AG09319 (cell line): ENCODE measurements around the gene GFOD2.
"Not testable (repeated sequence)": the region's sequence is repeated elsewhere in the genome, so short reads cannot be mapped to it uniquely, and the experiment has no call there.

Experiments used
- DNase-seq: peaks from one replicate; pipeline ENCODE4 v3.0.0-alpha.2; 2010; ENCODE audit warnings: low read depth; ENCODE audit errors: extremely low read depth
- TF ChIP-seq, protein P1 (sequence below): IDR thresholded peaks from 2 replicates; pipeline ENCODE4 v1.5.1; 2011; ENCODE audit warnings: low read depth, mild to moderate bottlenecking, inconsistent platforms, low read length, moderate library complexity

GFOD2 gene

DNA sequence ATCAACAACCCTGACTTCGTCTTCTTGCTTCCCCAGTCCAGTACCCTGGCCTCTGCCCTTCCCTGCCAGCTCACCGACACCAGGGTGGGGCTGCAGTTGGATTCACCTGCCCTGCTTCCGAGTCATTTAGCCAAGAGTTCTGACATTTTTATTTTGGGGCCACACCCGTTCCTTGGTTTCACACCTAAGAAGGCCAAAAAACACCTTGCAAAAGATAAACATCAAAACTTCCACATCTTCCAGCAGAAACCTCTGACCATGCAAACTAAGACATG lies 41.8 kb upstream of the GFOD2 start:
- DNase-seq = no peak

DNA sequence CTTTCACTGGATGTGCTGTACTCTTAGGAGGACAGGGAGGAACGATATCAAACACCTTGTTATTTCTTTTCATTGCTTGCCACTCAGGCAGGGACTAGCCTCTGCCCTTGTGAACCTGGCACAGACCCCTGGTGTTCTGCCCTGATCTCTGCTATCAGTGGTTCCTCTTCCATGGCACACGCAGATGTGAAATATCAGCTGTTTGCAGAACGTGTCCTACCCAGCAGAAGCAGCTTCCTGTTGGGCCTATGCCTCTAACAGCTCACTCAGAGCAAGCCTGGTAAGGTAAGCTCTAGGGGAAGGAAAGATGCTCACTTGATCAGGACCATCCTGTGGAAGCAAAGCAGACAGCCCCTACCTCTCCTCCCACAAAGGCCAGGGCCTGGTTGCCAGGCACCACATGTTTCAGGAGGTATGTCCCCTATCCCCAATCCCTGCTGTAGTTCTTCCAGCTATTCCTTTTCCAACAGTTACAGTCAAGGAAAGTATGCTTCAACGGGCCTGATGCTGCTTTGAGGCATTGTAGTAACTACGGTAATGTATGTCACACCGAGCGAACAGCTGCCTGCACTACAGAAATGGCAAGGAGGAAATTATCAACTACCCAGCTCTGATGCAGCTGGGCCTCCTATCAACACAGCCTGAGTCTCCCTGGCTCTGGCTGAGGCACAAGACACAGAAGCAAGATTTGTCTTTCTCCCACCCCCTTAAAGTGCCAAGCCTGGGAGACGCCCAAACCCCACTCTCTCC lies 41.3 kb upstream of the GFOD2 start:
- no peak for DNase-seq
- TF ChIP-seq, protein P1, sequence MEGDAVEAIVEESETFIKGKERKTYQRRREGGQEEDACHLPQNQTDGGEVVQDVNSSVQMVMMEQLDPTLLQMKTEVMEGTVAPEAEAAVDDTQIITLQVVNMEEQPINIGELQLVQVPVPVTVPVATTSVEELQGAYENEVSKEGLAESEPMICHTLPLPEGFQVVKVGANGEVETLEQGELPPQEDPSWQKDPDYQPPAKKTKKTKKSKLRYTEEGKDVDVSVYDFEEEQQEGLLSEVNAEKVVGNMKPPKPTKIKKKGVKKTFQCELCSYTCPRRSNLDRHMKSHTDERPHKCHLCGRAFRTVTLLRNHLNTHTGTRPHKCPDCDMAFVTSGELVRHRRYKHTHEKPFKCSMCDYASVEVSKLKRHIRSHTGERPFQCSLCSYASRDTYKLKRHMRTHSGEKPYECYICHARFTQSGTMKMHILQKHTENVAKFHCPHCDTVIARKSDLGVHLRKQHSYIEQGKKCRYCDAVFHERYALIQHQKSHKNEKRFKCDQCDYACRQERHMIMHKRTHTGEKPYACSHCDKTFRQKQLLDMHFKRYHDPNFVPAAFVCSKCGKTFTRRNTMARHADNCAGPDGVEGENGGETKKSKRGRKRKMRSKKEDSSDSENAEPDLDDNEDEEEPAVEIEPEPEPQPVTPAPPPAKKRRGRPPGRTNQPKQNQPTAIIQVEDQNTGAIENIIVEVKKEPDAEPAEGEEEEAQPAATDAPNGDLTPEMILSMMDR = no peak

More for the DNA sequence above, 41.8 kb upstream of the GFOD2 start:
- TF ChIP-seq, protein P1 = no peak

DNA sequence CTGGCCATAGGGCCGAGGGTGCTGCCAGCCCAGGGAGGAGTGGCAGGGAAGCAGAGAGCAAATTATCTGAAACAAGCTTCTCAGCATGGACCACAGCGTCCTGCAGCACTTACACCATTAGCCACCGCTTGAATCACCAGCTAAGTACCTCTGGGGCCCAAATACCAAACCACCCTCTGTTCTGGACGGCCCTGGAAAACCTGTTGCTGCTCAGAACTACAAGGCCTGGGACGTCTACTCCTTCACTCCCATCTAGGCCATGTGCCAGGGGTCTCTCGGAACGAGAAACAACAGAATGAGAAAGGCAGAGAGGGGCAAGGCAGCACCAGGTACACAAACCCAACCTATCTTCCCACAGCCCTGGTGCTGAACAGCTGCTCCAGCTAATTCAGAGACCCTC lies 39.9 kb upstream of the GFOD2 start:
- DNase-seq = no peak
- TF ChIP-seq, protein P1 = no peak

DNA sequence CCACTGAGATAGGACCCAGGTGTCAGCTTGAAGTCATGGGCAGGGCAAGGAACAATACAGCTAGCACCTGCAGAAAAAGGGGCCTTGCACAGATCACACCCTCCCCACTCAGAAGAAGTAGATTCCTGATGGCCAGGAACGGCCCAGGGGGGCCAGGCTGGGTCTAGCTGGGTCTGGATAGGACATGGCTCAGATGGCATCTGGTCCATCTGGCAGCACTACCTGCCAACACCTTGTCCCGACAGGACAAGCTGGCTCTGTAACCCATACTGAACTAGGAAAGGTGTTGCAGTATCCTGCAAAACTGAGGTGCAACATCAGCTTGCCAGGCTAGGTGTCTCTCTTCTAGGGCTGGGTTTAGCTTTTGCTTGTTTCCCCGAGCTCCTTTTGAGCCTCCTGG lies 38.9 kb upstream of the GFOD2 start:
- TF ChIP-seq, protein P1 = no peak
- no peak for DNase-seq

DNA sequence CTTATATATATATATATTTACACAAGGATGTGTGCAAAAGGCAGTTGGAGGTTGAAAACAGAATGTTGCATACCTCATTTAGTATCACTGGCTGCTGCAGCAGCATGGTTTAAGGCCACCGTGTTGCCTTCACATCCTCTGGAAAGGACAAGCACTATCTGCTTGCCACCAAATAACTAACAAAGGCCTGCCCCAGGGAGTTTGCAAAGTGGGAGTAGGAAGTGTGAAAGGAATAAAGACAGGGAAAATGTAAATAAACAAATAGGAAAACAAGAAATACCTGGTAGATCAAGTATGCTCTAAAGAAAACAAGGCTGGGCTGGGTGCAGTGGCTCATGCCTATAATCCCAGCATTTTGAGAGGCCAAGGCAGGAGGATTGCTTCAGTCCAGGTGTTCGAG lies 33.5 kb upstream of the GFOD2 start:
- DNase-seq = no peak
- TF ChIP-seq, protein P1 = no peak

DNA sequence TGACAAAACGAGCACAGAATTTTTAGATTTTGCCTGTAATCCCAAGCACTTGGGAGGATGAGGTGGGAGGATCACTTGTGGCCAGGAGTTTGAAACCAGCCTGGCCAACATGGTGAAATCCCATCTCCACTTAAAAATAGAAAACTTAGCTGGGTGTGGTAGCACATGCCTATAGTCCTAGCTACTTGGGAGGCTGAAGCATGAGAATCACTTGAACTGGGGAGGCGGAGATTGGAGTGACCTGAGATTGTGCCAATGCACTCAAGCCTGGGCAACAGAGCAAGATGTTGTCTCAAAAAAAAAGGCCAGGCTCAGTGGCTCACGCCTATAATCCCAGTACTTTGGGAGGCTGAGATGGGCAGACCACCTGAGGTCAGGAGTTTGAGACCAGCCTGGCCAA lies 32.2 kb upstream of the GFOD2 start:
- not testable (repeated sequence) for DNase-seq

DNA sequence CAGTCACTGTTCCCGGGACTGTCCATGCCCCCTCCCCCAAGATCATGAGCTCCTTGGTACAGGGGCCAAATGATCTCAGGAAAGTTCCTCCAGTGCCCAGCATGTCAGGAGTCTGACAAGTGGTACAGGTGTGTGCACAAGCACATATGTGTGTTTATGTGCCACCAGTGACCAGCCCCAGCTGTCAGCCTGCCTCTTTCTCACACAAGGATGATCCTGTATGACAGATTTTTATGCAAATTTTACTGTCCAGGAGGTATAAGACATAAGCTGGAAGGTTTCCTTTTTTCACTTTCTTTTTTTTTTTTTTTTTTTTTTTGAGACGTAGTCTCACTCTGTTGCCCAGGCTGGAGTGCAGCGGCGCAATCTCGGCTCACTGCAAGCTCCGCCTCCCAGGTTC lies 31.4 kb upstream of the GFOD2 start:
- TF ChIP-seq, protein P1 = no peak
- DNase-seq = no peak

DNA sequence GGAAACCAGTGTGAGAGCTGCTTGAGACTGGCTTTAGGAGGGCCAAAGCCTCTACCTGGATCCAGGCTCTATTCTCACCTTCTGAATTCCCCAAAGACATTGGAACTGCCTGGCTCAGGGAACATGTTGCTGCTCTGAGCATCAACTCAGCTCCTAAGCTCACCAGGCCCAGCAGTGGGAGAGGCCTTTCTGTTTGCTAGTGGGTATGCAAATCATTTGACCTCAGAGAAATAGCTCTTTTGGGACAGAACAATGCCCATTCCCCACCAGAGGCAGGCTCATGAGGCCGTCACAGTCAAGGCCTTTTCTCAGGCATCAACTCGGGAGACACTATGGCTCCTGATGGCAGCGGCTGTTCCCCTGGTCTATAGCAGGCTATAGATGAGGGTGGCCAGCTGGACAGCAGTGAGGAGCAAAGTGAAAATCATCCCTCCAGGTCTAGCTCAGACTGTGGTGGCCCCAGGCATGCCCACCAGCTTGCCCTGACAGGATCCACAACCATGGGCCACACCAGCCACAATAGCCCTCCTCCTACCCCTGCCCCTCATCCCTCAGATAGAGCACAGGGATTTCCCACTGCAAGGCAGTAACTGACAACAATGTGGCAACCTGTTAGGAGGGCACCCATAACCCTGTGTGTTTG lies 30.4 kb upstream of the GFOD2 start:
- TF ChIP-seq, protein P1 = no peak
- no peak for DNase-seq
